GM21576 (cell line): Measurements from ENCODE around the gene RBM47.

Experiments used
- ATAC-seq: cut with Tn5 transposase; IDR thresholded peaks from one replicate; pipeline ENCODE4 v1.9.1; 2021; ENCODE audit warnings: mild to moderate bottlenecking, moderate library complexity; ENCODE audit not compliant: unreplicated experiment

The RBM47 gene

GRCh38 chr4:40380647-40381046, 249.0 kb downstream of the RBM47 start:
- ATAC-seq, result no peak

DNA sequence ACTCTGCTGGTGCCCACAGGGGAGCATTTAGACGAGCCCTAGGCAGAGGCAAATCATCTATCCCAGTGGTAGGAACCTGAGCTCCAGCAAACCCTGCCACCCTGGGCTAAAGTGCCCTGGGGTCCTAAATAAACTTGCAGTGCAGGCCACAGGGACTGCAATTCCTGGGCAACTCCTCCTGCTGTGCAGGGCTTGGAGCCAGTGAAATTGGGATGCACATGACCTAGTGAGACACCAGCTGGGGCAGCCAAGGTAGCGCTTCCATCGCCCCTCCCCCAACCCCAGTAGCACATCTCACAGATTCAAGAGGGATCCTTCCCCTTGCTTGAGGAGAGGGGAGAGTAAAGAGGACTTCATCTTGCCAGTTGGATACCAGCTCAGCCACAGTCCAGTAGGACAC, 250.4 kb downstream of the RBM47 start:
- no peak for ATAC-seq

DNA sequence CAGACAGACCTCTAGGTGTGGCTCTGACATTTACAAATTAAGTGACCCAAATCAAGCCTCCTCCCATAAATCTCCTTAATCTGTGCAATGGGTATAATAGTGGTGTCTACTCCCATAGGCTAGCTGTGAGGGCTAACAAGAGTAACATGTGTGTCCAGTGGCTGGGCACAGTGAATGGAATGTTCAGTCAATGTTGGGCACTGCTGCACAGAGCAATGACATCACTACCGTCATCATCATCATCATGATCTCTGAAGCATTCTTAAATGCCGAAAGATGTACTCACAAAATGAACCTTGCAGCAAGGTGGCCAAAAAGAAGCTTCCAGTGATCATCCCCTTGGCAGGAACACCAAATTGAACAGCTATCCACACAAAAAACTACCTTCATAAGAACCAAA, 251.0 kb downstream of the RBM47 start:
- ATAC-seq, result no peak

DNA sequence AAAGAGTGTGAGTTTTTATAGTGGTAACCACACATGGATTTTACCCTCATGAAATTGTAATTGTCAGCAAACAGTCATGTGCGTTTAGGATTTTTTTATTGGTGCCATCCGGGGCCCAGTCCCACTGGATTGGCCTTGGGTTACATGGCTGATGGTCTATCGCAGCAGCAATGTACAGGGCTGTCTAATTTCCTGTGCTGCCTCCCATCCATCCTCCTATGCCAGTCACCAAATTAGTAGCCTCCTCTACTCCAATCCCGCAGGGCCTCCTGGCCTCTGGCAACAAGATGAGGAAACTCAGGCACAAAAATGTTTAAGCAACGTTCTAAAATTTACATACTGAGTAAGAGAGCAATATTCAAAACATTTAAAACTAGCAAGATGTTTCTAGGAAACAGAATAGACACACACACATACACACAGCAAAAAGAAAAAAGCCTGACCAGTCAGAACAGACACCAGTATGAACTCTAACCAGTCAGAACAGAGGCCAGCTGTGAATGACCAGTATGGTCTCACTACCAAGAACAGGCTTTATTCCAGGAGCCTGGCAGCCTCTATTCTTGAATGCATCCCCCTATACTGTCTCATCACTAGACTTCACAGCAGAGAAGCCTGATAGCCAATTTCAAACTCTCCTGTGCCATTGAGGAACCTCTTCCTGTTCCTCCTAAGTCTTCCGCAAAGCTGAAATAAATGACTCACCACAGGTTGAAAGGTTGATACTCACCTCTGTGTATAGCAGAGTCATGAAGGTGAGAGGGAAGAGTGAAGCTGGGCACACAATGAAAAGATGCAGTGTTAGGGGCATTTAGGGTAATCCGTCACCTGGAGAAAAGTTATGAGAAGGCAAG, 251.9 kb downstream of the RBM47 start:
- no peak for ATAC-seq

- ATAC-seq, result no peak
Measured at GRCh38 chr4:40375620-40376019, 254.0 kb downstream of the RBM47 start.

DNA sequence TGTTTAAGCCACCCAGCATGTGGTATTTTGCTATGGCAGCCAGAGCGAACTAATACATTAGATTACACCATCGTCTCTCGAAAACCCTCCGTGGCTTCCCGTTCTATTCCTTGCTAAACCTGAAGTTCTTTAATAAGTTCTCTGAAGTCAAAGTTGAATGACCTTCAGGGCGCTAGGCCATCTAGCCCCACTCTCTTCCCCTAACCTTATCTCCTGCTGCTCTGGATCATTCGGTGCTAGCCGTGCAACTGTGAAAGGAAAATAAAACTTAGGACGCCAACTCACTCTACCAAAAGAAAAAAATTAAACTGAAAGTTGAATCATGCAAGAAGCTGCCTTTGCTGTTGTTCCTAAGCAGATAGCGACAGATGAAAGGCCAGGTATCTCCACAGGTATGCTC, 254.6 kb downstream of the RBM47 start:
- ATAC-seq, result no peak

DNA sequence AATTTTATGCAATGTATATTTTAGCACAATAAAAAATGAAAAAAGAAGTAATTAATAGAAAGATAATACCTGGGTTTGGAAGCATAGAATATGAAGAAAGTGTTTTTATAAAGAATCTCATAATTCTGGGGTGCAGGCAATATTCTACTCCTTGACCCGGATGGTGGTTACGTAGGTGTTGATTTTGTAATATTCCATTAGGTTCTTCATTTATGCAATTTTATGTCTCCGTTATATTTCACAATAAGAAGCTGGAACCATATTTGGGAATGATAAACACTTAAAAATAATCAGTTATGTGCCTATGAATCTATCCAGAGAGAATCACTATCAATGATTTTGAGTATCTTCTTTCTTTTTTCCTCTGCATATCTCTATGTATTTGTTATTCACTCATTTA, 256.0 kb downstream of the RBM47 start:
- no peak for ATAC-seq
